ENCODE data around the gene PRR23B.

- TF ChIP-seq CTCF (conservative IDR thresholded peaks at IDR 0.05; ENCODE audit: low read depth in 2 of 2), result no peak
- no peak for TF ChIP-seq POLR2AphosphoS5 (IDR thresholded peaks at IDR 0.05; ENCODE audit: low read depth)
- no peak for TF ChIP-seq REST (IDR thresholded peaks at IDR 0.05; ENCODE audit: unreplicated experiment)
- TF ChIP-seq EZH2 (IDR thresholded peaks at IDR 0.05; ENCODE audit: low read depth, unreplicated experiment), result no peak
- no peak for TF ChIP-seq ZNF114 (CRISPR knock-in tag; IDR thresholded peaks at IDR 0.05)
These were observed 4.2 kb downstream of the PRR23B start for GRCh38 chr3:139016430-139017048.
